ENCODE results near the gene PPIL6. TPM values are rescaled to one million over a fixed set of nuclear protein-coding genes. Genes with fewer than 3 reads are reported as not detected.

PPIL6 gene
- total and polyA plus RNA-seq, 2 donors (not counting 1 experiment from before 2014, with no cell fraction given): 0.85 to 1.8 TPM

DNA sequence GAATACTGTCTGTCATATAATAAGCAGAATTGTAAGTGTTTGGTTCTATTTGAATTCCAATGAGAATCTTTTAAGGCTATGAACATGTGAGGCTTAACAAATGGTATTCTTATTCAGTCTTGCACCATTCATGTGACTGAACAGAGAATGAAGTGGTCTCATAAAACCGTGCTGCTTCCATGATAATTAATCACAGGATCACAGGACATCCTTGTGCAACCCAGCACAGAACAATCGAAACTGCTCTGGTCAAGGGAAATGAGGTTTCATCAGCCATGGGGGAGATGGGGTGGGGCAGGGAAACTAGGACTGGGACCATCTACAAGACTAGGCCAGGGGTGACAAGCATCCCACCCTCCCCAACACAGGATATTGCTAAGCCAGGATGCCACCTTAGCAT lies 6.0 kb downstream of the PPIL6 start:
- H3K27ac Mint-ChIP-seq: no peak overlapping the region
- intact Hi-C loops (cut with micrococcal nuclease): no loop called here
- CTCF ChIA-PET: no interaction called here

DNA sequence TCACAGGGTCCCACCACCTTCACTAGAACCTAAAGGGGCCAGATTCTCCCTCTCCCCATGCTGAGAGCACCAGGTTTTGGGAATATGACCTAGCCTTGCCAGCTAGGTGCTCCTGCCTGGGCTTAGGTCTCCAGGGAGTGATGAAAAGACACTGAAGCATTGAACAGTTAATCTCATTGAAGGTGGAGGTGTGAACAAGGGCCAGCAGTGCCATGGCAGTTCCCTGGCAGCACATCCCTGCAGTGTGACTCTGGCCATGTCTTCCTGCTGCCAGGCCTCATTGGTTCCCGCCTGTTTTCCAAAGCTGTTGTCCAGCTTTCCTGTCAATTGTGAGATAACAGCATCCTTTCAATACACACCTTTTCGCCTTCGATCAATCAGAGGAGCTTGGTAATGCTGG lies 10.9 kb downstream of the PPIL6 start:
- Histone ChIP-seq H3K79me2 (ENCODE audit: control insufficient read depth, insufficient read depth, low read length) (no peaks in the 10 kb centered on the region), H3K9me3 (ENCODE audit: control extremely low read depth in 1 of 3, control insufficient read depth in 2 of 3, insufficient read depth in 1 of 3, low read length in 2 of 3) (no peaks in the 10 kb centered on the region), H3K4me3 (ENCODE audit: control extremely low read depth in 1 of 5, extremely low read depth in 1 of 5, insufficient read depth in 1 of 5, low read depth in 2 of 5, low read length in 4 of 5) (no peak overlapping the region), H2AFZ (ENCODE audit: insufficient read depth, low read depth, low read length, poor library complexity, severe bottlenecking) (no peak overlapping the region), H3K27ac (ENCODE audit: low read length in 2 of 2) (no peak overlapping the region), H4K20me1 (ENCODE audit: control insufficient read depth, insufficient read depth, low read length, poor library complexity, severe bottlenecking) (no peaks in the 10 kb centered on the region), H3K4me2 (replicated peaks; ENCODE audit: low read depth, low read length, poor library complexity, severe bottlenecking) (no peak overlapping the region), H3K9ac (ENCODE audit: low read length) (no peak overlapping the region), H3K36me3 (replicated peaks in 1 of 2; ENCODE audit: control extremely low read depth in 1 of 2, control insufficient read depth in 1 of 2, extremely low read depth in 1 of 2, insufficient read depth in 2 of 2, low read length in 1 of 2) (no peaks in the 10 kb centered on the region), H3K4me1 (ENCODE audit: control insufficient read depth in 2 of 2, insufficient read depth in 2 of 2, low read length in 2 of 2) (no peaks in the 10 kb centered on the region), H3K27me3 (replicated peaks in 1 of 4; ENCODE audit: control extremely low read depth in 1 of 4, control insufficient read depth in 3 of 4, insufficient read depth in 4 of 4, low read length in 3 of 4) (no peaks in the 10 kb centered on the region)
- Mint-ChIP-seq H3K27ac (no peak overlapping the region), H3K4me3 (no peak overlapping the region), H3K4me1 (peaks cover 2% of the 10 kb centered on the region), H3K27me3 (no peaks in the 10 kb centered on the region), H3K9me3 (ENCODE audit: insufficient read depth) (no peaks in the 10 kb centered on the region)
- CTCF ChIA-PET: no interaction called here
- no peak for ATAC-seq (ENCODE audit: low read depth)
- POLR2A ChIA-PET: no interaction called here
- WGBS (ENCODE audit: insufficient coverage): 97% methylated on average over 3 of the region's 3 CpGs
- intact Hi-C loops (cut with micrococcal nuclease): no loop called here
- DNase-seq: no peak
- TF ChIP-seq CTCF (IDR thresholded peaks at IDR 0.05): no peak
- TF ChIP-seq EZH2 (IDR thresholded peaks at IDR 0.05; ENCODE audit: borderline replicate concordance, insufficient read depth, low read depth, low read length, poor library complexity, severe bottlenecking): no peak

More for the DNA sequence above, 6.0 kb downstream of the PPIL6 start:
- POLR2A ChIA-PET: no interaction called here
- H3K4me3 Mint-ChIP-seq: no peak overlapping the region
- Histone ChIP-seq H3K4me3 (ENCODE audit: control extremely low read depth in 1 of 5, extremely low read depth in 1 of 5, insufficient read depth in 1 of 5, low read depth in 2 of 5, low read length in 4 of 5) (no peak overlapping the region), H3K4me1 (ENCODE audit: control insufficient read depth in 2 of 2, insufficient read depth in 2 of 2, low read length in 2 of 2) (peaks cover under 1 to 2% of the 10 kb centered on the region in 2 donors), H4K20me1 (ENCODE audit: control insufficient read depth, insufficient read depth, low read length, poor library complexity, severe bottlenecking) (no peaks in the 10 kb centered on the region), H3K9ac (ENCODE audit: low read length) (no peak overlapping the region), H3K27ac (ENCODE audit: low read length in 2 of 2) (no peak overlapping the region), H3K36me3 (replicated peaks in 1 of 2; ENCODE audit: control extremely low read depth in 1 of 2, control insufficient read depth in 1 of 2, extremely low read depth in 1 of 2, insufficient read depth in 2 of 2, low read length in 1 of 2) (no peaks in the 10 kb centered on the region), H3K79me2 (ENCODE audit: control insufficient read depth, insufficient read depth, low read length) (peaks cover 1% of the 10 kb centered on the region), H3K4me2 (replicated peaks; ENCODE audit: low read depth, low read length, poor library complexity, severe bottlenecking) (no peak overlapping the region), H2AFZ (ENCODE audit: insufficient read depth, low read depth, low read length, poor library complexity, severe bottlenecking) (no peak overlapping the region), H3K9me3 (ENCODE audit: control extremely low read depth in 1 of 3, control insufficient read depth in 2 of 3, insufficient read depth in 1 of 3, low read length in 2 of 3) (no peaks in the 10 kb centered on the region), H3K27me3 (replicated peaks in 1 of 4; ENCODE audit: control extremely low read depth in 1 of 4, control insufficient read depth in 3 of 4, insufficient read depth in 4 of 4, low read length in 3 of 4) (no peaks in the 10 kb centered on the region)
- WGBS (ENCODE audit: insufficient coverage): no CpG with 5 or more reads among the region's 2 CpGs
- ATAC-seq (ENCODE audit: low read depth) (no peak), DNase-seq (no peak)
- TF ChIP-seq EZH2 (IDR thresholded peaks at IDR 0.05; ENCODE audit: borderline replicate concordance, insufficient read depth, low read depth, low read length, poor library complexity, severe bottlenecking) (no peak), CTCF (IDR thresholded peaks at IDR 0.05) (no peak)
- no peaks in the 10 kb centered on the region for H3K27me3 Mint-ChIP-seq
- no peaks in the 10 kb centered on the region for H3K9me3 Mint-ChIP-seq (ENCODE audit: insufficient read depth)
- no peaks in the 10 kb centered on the region for H3K4me1 Mint-ChIP-seq
